ENCODE data around the gene BCR. TPM values are rescaled to one million over a fixed set of nuclear protein-coding genes. Genes with fewer than 3 reads are reported as not detected.

The BCR gene
- polyA plus RNA-seq, 1 donor (not counting 4 experiments of a cell fraction or from before 2014, with no cell fraction given): 25.8 TPM

- FAIRE-seq (no peak), DNase-seq (ENCODE audit: low read depth, low spot score) (no peak)
- H3K27ac ChIP-seq (ENCODE audit: control insufficient read depth, insufficient read depth, low read length): peak overlapping the region; percentile 81
- H3K4me3 ChIP-seq (ENCODE audit: control insufficient read depth in 2 of 3, extremely low read depth in 1 of 3, insufficient read depth in 2 of 3, low read depth in 1 of 3, low read length in 3 of 3): peak overlapping the region in 2 of 3 experiments; percentile 33 to 52
- H3K27me3 ChIP-seq (ENCODE audit: control insufficient read depth, extremely low read depth, insufficient read depth, low read length): no peaks in the 10 kb centered on the region
- H3K9me3 ChIP-seq (ENCODE audit: control insufficient read depth, low read depth, low read length): peaks cover 2% of the 10 kb centered on the region
- no peak overlapping the region for H2AFZ ChIP-seq (ENCODE audit: control insufficient read depth, low read length)
- H3K9ac ChIP-seq (ENCODE audit: control insufficient read depth, extremely low read depth, insufficient read depth, low read length): peak overlapping the region; percentile 61
- dilution Hi-C loops (cut with MboI; ENCODE audit: extremely low pct_ligation_motif_present, low sequenced_read_pairs): loop anchor here (5.0 kb wide), 1 partner anchor 39 kb away; no protein-coding TSS in a partner anchor
- peaks cover 0 to 6% of the 10 kb centered on the region in 2 experiments for H3K36me3 ChIP-seq (ENCODE audit: control insufficient read depth in 2 of 2, extremely low read depth in 1 of 2, insufficient read depth in 2 of 2, low read length in 2 of 2)
- no peaks in the 10 kb centered on the region for H4K20me1 ChIP-seq (ENCODE audit: control insufficient read depth, extremely low read depth, insufficient read depth, low read length)
- H3K4me2 ChIP-seq (ENCODE audit: control insufficient read depth, extremely low read depth, insufficient read depth, low read depth, low read length): peak overlapping the region; percentile 83
- no peak for TF ChIP-seq CTCF (optimal IDR thresholded peaks at IDR 0.05 in 1 of 3, IDR thresholded peaks at IDR 0.05 in 1 of 3, conservative IDR thresholded peaks at IDR 0.05 in 1 of 3; ENCODE audit: extremely low read depth in 1 of 3, insufficient read depth in 2 of 3, low read length in 3 of 3)
- TF ChIP-seq EZH2 (IDR thresholded peaks at IDR 0.05; ENCODE audit: low read length): no peak
- peaks cover 3% of the 10 kb centered on the region for H3K9me1 ChIP-seq (ENCODE audit: control insufficient read depth, extremely low read depth, insufficient read depth, low read length)
- H3K4me1 ChIP-seq (ENCODE audit: control insufficient read depth, extremely low read depth, insufficient read depth, low read length): peaks cover 48% of the 10 kb centered on the region
- H3K79me2 ChIP-seq (ENCODE audit: control insufficient read depth, insufficient read depth, low read length): peaks cover 83% of the 10 kb centered on the region
Measured at GRCh38 chr22:23226497-23226850, 46.2 kb downstream of the BCR start.

GRCh38 chr22:23227380-23227779 lies 47.1 kb downstream of the BCR start:
- Histone ChIP-seq H3K79me2 (ENCODE audit: control insufficient read depth, insufficient read depth, low read length) (peaks cover 84% of the 10 kb centered on the region), H3K27me3 (ENCODE audit: control insufficient read depth, extremely low read depth, insufficient read depth, low read length) (no peaks in the 10 kb centered on the region), H3K27ac (ENCODE audit: control insufficient read depth, insufficient read depth, low read length) (peak overlapping the region; percentile 81), H2AFZ (ENCODE audit: control insufficient read depth, low read length) (no peak overlapping the region), H3K9me1 (ENCODE audit: control insufficient read depth, extremely low read depth, insufficient read depth, low read length) (peaks cover 2% of the 10 kb centered on the region), H3K4me3 (ENCODE audit: control insufficient read depth in 2 of 3, extremely low read depth in 1 of 3, insufficient read depth in 2 of 3, low read depth in 1 of 3, low read length in 3 of 3) (peak overlapping the region in 1 of 3 experiments; percentile 2), H3K9me3 (ENCODE audit: control insufficient read depth, low read depth, low read length) (peaks cover 2% of the 10 kb centered on the region), H3K4me1 (ENCODE audit: control insufficient read depth, extremely low read depth, insufficient read depth, low read length) (peaks cover 47% of the 10 kb centered on the region), H4K20me1 (ENCODE audit: control insufficient read depth, extremely low read depth, insufficient read depth, low read length) (peaks cover 4% of the 10 kb centered on the region), H3K9ac (ENCODE audit: control insufficient read depth, extremely low read depth, insufficient read depth, low read length) (no peak overlapping the region), H3K36me3 (ENCODE audit: control insufficient read depth in 2 of 2, extremely low read depth in 1 of 2, insufficient read depth in 2 of 2, low read length in 2 of 2) (peaks cover 0 to 6% of the 10 kb centered on the region in 2 experiments), H3K4me2 (ENCODE audit: control insufficient read depth, extremely low read depth, insufficient read depth, low read depth, low read length) (peak overlapping the region; percentile 83)
- FAIRE-seq: peak; percentile 75
- dilution Hi-C loops (cut with MboI; ENCODE audit: extremely low pct_ligation_motif_present, low sequenced_read_pairs): loop anchor here (5.0 kb wide), 1 partner anchor 40 kb away; no protein-coding TSS in a partner anchor
- DNase-seq (ENCODE audit: low read depth, low spot score): no peak
- TF ChIP-seq CTCF (optimal IDR thresholded peaks at IDR 0.05 in 1 of 3, IDR thresholded peaks at IDR 0.05 in 1 of 3, conservative IDR thresholded peaks at IDR 0.05 in 1 of 3; ENCODE audit: extremely low read depth in 1 of 3, insufficient read depth in 2 of 3, low read length in 3 of 3): no peak
- no peak for TF ChIP-seq EZH2 (IDR thresholded peaks at IDR 0.05; ENCODE audit: low read length)
